Upper lobe of left lung (tissue), 4 donors: ENCODE results near the gene BTF3L4.

Experiments
- EP300 ChIP-seq, 4 donors: sonication (generic); formaldehyde crosslinking; IDR thresholded peaks; one replicate each; pipeline ENCODE4 v1.5.1; 2017; ENCODE audit warnings: antibody characterized with exemption in 4 of 4, control low read depth in 2 of 4
- POLR2A ChIP-seq, 4 donors: fragments of 450-650 bp; IDR thresholded peaks; one replicate each; pipeline ENCODE4 v1.5.1; 2016 to 2017; ENCODE audit warnings: antibody characterized with exemption in 4 of 4, mild to moderate bottlenecking in 2 of 4
- POLR2AphosphoS5 ChIP-seq, 2 donors: sonication (generic); formaldehyde crosslinking; IDR thresholded peaks; one replicate each; pipeline ENCODE4 v1.5.1; 2017; ENCODE audit warnings: antibody characterized with exemption in 2 of 2
- TF ChIP-seq, protein P1 (sequence below), 6 experiments: fragments of 450-650 bp in 4 of 6; fragments of 200-600 bp in 2 of 6; sonication (generic) in 2 of 6; IDR thresholded peaks; one replicate each; pipeline ENCODE4 v1.5.1; 2016 to 2019; ENCODE audit warnings: antibody characterized with exemption in 6 of 6

DNA sequence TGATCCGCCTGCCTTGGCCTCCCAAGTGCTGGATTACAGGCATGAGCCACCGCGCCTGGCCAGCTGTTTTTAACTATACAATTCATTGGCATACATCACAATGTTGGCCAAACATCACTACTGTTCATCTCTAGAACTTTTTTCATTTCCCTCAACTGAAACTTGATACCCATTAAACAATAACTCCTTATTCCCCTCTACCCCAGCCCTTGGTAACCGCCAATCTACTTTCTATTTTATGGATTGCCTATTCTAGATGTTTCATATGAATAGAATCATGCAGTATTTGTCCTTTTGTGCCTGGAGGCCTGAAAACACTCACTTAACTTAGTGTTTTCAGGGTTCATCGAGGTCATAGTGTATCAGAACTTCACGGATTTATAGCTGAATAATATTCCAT lies 16.2 kb downstream of the BTF3L4 start:
- TF ChIP-seq, protein P1, sequence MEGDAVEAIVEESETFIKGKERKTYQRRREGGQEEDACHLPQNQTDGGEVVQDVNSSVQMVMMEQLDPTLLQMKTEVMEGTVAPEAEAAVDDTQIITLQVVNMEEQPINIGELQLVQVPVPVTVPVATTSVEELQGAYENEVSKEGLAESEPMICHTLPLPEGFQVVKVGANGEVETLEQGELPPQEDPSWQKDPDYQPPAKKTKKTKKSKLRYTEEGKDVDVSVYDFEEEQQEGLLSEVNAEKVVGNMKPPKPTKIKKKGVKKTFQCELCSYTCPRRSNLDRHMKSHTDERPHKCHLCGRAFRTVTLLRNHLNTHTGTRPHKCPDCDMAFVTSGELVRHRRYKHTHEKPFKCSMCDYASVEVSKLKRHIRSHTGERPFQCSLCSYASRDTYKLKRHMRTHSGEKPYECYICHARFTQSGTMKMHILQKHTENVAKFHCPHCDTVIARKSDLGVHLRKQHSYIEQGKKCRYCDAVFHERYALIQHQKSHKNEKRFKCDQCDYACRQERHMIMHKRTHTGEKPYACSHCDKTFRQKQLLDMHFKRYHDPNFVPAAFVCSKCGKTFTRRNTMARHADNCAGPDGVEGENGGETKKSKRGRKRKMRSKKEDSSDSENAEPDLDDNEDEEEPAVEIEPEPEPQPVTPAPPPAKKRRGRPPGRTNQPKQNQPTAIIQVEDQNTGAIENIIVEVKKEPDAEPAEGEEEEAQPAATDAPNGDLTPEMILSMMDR (IDR thresholded peaks at IDR 0.05), result no peak
- TF ChIP-seq EP300 (IDR thresholded peaks at IDR 0.05) (no peak), POLR2A (IDR thresholded peaks at IDR 0.05) (no peak), POLR2AphosphoS5 (IDR thresholded peaks at IDR 0.05) (no peak)
